GM23248 (cell line): ENCODE measurements around the gene CCDC194.

Experiments
- EZH2 ChIP-seq: fragments of 200-600 bp; sonication (generic); IDR thresholded peaks from 2 replicates; pipeline ENCODE4 v1.6.1; 2018; ENCODE audit warnings: antibody characterized with exemption, mild to moderate bottlenecking; ENCODE audit not compliant: insufficient read depth, poor library complexity, severe bottlenecking
- EZH2phosphoT487 ChIP-seq: fragments of 200-600 bp; sonication (generic); IDR thresholded peaks from 2 replicates; pipeline ENCODE4 v1.6.1; 2018; ENCODE audit warnings: antibody characterized with exemption, moderate library complexity, mild to moderate bottlenecking, low read depth; ENCODE audit not compliant: insufficient read depth

- TF ChIP-seq EZH2 (no peak), EZH2phosphoT487 (no peak)
These were observed 9.2 kb upstream of the CCDC194 start for GRCh38 chr19:17402982-17403855.
